ENCODE data around the gene CEP19.
"Not testable (repeated sequence)": the region's sequence is repeated elsewhere in the genome, so short reads cannot be mapped to it uniquely, and the experiment has no call there.

CEP19 gene

DNA sequence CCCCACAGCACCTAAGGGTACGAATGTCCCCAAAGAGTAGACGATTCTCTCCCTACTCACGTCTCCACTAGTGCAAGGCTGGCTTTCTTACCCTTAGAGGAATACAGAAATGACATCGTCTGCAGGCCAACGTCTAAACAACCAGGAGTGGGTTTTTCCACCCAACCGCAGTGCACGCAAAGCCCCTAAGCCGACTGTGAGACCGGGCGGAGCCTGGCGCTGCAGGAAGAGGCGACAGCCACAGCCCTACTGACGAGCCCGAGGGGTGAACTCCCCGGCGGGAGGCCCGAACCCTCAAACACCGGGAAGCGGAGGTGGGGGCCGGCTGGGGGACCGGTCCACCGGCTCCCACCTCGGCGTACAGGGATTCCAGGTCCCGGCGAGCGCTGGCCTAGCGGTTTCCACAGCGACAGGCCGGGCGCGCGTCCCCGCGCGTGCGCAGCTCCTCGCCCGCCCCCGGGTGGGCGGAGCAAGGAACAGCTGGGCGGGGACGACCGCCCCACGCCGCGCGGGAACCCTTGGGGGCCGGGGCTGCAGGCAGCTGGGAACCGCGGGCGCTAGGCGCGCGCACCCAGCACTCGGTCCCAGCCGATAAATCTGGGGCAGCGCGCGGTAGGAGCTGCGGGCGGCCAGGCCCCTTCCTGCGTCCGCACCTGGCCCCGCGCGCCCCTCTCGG is at the start of gene CEP19, which contains the start of gene PIGX:
CEP19 (minus strand) TSS at position 413 of the 676 bp plus-strand sequence. CDS start 3,593 bp downstream, outside the sequence.
PIGX (plus strand) TSS at position 540 of the 676 bp plus-strand sequence.
- peak; percentile 93 for DNase-seq

- DNase-seq = no peak
Observed at GRCh38 chr3:196757876-196758739, 46.1 kb upstream of the CEP19 start.

DNA sequence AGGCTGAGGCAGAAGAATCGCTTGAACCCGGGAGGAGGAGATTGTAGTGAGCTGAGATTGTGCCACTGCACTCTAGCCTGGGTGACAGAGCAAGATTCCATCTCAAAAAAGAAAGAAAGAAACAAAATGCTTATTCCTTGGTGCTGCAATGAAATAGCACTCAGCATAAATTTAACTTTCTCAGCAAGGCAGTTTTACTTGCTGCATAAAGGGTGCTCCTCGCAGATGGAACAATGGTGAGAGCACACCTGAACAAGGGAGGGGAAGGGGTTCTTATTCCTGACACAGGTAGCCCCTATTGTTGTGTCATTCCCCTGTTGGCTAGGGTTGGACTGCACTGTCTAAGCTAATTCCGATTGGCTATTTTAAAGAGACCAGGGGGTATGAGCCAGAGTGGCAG is 44.7 kb upstream of the CEP19 start:
- no peak for DNase-seq

DNA sequence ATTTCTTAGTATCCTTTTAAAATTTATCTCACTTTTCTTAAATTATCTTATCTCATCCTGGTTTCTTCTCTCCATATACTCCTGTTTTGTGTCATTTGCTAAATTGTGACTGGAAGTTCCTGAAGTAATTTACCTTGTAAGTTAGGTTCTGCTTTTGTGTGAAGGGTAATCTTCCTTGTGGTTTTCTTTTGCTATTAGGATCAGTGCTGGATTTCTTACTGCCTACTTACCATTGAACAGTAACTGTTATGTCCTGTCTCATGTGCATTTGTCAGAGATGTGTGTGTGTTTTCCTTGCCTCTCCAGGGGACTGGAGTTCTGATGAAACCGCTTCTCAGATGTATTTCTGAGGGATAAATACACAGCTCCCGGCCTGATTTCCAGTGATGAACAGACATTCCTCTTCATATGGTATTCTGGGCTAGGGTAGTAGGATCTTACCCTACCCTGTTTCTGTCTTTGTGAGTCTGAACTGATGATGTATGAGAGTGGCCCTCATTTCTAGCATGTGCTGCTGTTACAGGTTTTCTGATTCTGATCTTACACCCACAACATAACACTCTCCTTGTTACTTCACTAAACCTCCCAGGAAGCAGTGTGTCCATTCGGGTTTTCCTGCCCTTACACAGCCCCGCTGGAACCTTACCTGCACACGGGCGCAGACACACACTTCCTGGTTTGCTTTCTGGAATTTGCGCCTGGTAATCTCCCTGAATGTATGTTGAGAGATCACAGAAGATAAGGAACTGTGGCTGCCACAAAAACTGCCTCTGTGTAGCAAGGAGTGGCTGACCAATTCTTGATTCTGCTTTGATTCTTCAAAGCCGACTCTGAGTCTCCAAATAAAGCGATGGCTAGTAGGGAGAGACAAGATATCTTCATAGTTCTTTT is 42.3 kb upstream of the CEP19 start:
- no peak for DNase-seq

- no peak for DNase-seq
Observed at GRCh38 chr3:196753201-196753600, 41.2 kb upstream of the CEP19 start.

- no peak for DNase-seq
Observed at GRCh38 chr3:196749125-196749524, 37.1 kb upstream of the CEP19 start.

DNA sequence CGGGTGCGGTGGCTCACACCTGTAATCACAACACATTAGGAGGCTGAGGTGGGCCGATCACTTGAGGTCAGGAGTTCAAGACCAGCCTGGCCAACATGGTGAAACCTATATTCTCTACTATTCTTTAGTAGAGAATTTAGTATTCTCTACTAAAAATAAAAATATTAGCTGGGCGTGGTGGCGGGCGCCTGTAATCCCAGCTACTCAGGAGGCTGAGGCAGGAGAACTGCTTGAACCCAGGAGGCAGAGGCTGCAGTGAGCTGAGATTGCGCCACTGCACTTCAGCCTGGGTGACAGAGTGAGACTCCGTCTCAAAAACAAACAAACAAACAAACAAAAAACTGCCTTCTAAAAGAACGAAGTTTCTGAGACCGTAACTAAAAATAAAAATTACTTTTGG is 31.5 kb upstream of the CEP19 start:
- not testable (repeated sequence) for DNase-seq

DNA sequence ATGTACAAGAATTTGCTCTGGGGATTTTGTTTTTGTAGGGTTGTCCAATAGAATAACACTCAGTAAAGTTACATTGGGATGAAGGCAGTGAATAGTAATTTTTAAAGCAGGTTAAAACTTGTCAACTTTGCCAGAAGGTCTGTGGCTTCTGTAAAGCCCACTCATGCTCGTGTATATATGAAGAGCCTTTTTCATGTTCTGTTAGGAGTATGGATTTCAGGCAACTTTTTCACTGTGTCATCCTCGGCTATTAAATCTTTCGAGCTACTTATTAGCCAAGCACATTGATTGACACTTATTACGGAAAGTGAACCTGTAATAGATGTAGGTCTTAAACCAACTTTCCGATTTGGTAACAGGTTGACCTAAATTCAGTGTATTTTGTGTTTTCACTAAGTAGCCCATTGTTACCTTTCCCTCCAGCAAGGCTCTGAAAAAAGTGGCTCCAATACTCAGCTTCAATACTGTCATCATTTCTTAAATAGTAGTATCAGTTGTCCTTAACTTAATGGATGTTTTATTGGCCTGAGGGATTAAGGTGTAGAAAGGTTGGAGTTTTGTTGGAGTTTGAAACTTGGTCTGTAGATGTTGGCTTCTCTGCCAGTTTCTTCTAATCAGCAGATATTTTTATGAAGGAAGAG is 29.3 kb upstream of the CEP19 start:
- no peak for DNase-seq

- no peak for DNase-seq
Observed at GRCh38 chr3:196740481-196741248, 28.6 kb upstream of the CEP19 start.

DNA sequence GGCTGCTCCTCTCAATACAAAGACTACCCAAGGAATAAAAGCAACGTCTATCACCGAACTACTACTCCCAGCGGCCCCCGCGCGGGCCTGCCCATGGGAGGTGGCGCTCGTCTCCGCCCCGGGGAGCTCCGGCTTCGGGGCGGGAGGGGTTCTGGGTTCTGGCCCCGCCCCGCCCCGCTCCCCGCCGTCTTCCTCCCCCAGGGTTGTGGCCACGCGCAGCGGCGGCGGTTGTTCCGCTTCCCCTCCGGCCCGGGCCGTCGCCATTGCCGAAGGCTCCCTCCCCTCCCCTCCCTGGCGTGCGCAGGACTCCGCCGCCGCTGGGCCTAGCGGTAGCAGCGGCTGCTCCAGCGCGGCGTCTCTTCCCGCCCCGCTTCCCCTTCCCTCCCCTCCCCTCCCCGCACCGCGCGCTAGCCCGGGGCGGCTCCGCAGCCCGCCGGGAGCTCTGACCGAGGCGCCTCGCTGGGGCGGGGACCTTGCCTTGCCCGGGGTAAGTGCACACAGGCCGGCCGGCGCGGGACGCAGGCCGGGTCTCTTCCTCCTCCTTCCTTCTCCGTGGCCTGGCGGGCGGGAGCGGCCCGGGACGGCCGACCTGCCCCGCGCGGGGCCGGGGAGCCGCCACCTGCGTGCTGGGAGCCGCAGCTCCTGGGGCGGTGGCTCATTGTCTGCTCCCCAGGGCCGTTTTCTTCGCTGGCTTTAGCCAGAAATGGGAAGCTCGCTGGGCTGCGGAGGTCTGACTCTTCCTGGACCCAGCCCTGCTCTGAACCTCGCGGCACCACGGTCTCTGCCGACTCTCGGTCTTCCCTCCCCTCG is 27.8 kb upstream of the CEP19 start, which contains the start of gene PAK2:
PAK2 (plus strand) TSS at position 187 of the 810 bp plus-strand sequence. CDS start 42,790 bp downstream, outside the sequence.
- peak; percentile 91 for DNase-seq

GRCh38 chr3:196737655-196738054 is 25.6 kb upstream of the CEP19 start:
- DNase-seq = no peak

DNA sequence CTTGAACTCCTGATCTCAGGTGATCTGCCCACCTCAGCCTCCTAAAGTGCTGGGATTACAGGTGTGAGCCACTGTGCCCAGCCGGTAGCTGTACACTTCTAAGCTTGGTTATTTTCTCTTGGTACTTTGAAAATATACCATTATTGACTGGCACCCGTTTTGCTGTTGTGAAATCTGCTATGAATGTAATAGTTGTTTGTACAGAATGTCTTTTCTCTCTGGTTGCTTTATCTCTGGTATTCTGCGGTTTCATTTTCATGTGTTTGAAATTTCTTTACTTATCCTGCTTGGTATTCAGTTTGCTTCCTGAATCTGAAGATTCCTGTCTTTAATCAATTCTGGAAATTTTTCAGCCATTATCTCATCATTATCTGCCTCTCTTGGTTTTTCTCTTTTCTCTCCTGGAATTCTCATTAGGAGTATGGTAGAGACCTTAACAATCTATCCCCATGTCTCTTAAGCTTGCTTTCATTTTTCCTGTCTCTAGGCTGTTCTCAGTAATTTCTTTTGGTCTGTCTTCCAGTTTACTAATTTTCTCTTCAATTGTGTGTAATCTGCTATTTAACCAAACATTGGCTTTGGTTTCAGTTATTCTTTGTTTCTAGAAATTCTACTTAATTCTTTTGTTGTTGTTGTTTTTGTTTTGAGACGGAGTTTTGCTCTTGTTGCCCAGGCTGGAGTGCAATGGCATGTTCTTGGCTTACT is 24.8 kb upstream of the CEP19 start:
- no peak for DNase-seq

DNA sequence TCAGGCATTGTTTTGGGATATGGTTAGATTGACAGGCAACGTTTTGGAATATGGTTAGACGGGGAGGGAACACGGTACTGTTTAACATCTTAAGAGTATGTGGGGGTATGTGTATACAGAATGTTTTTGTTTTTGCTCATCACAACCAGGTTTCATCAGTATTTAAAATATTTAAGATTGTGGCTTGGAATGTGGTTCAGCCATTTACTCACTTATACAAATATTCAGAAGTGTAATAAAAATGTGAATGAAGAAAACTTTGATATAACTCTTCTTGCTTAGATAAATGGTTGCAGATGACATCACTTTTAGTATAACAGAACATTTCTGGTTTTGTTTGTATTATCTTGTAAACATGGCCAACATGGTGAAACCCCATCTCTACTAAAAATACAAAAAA is 23.7 kb upstream of the CEP19 start:
- DNase-seq = no peak

- DNase-seq = no peak
Observed at GRCh38 chr3:196726788-196727675, 15.0 kb upstream of the CEP19 start.

- DNase-seq = no peak
Observed at GRCh38 chr3:196721097-196721496, 9.0 kb upstream of the CEP19 start.

GRCh38 chr3:196717162-196717561 is 5.1 kb upstream of the CEP19 start:
- not testable (repeated sequence) for DNase-seq

DNA sequence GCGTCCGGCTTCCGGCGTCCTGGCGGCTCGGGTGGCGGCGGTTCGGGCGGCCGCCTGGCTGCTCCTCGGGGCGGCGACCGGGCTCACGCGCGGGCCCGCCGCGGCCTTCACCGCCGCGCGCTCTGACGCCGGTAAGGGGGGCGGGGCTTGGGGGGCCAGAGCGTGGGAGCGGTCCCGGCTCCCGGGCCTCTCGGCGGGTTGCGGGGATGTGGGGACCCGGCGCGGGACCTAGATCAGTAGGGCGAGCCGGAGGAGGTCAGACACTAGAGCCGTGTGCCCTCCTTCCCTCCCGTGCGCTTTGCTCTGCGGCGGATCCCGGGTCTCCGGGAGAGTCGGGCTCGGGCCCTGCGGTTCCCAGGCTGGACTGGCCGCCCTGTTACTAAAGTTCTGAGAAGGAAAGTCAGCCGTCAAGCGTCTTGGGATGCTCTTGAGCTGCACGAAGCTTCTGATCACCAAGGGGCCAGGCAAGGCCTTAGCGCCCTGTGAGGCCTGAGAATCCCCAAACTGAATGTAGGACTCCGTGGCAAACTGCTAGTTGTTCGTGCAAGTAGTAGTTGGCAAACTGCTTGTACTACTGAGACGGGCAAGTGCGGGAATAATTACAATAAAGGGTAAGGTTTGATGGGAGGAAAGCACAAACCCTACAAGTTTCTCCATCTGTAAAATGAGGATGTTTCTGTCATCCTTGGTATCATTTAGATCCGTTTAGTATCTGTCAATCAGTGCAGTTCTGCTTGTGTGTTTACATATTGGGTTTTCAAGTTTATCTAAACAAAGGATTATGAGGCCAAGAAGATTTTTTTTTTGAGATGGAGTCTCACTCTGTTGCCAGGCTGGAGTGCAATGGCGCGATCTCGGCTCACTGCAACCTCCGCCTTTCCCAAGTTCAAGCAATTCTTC is 714 bp upstream of the CEP19 start:
- DNase-seq = no peak

DNA sequence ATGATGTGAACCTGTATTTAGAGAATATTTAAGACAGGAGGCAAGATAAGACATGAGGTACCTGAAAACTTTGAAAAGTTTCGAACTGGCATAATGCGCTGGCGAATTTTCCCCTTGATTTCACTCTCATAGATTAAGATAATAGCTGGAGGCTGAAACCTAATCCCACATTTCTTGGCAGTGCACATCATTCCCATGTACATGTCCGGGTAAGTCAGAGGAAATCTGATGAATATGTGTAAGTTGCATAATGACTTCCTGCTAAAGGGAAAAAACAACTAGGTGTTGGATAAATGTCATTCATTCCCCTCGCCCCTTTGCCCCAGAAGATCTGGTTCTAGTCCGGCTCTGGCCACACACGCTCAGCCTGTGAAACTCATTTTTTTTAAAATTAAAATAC is 3.6 kb downstream of the CEP19 start:
- DNase-seq = no peak

Measured in activated T-cell treated with anti-CD3 and anti-CD28 coated beads, Interleukin-2, amount 50 U/mL, for 1 hour (primary cell).